K562 (cell line): ENCODE results near the gene MARCKSL1. TPM values are rescaled to one million over a fixed set of nuclear protein-coding genes. Genes with fewer than 3 reads are reported as not detected.
"Not testable (repeated sequence)": the region's sequence is repeated elsewhere in the genome, so short reads cannot be mapped to it uniquely, and the experiment has no call there.

ENCODE experiments used
- ATAC-seq: fragments of 200-7000 bp; cut with Tn5 transposase; 3 replicates; pipeline ENCODE4 v1.9.1; 2020; ENCODE audit warnings: moderate library complexity
- BruUV-seq: library from RNA; stranded (reverse); fragments of 400-500 nt; replicated peaks from 2 replicates; lab custom pipeline; 2021; lab: Mats Ljungman, UMichigan
- CTCF ChIA-PET: fragments of 300-600 bp; formaldehyde crosslinking; extraction: SDS; loops from one replicate; lab custom pipeline; 2021; ENCODE audit warnings: low intra/inter-chr PET ratio; lab: Yijun Ruan, JAX
- POLR2A ChIA-PET: fragments of 300-600, 350-650 bp; sonication (Branson Sonifier 250); formaldehyde crosslinking; extraction: SDS; loops from one replicate; lab custom pipeline; 2021; ENCODE audit warnings: antibody characterized with exemption, inconsistent platforms; lab: Yijun Ruan, JAX
- DNase-seq, 4 experiments: peaks; one replicate each; pipeline versions ENCODE4 v3.0.0 to v3.0.0-alpha.2; 2011 to 2018; ENCODE audit warnings: low spot score in 3 of 4, mixed read lengths in 3 of 4; ENCODE audit errors: extremely low read depth in 1 of 4
- FAIRE-seq: peaks from 2 replicates; lab custom pipeline; 2011; peaks lifted over from hg19 to GRCh38; lab: Jason Lieb, UNC
- H2AFZ ChIP-seq: 2 replicates; pipeline ENCODE4 v1.6.0; 2011; ENCODE audit warnings: low read depth, low read length, control low read depth, inconsistent platforms
- H3K27ac ChIP-seq: fragments of 200-600 bp; 3 replicates; pipeline ENCODE4 v1.8.0; 2011; ENCODE audit warnings: low read depth, mild to moderate bottlenecking, control low read depth, inconsistent platforms, low read length, moderate library complexity, mixed read lengths; ENCODE audit errors: extremely low read depth
- H3K27me3 ChIP-seq, 2 experiments: fragments of 300-600 bp in 1 of 2; 2 replicates in 1 of 2; 3 replicates in 1 of 2; pipeline versions ENCODE4 v1.6.0 to v1.8.0; 2011; ENCODE audit warnings: inconsistent platforms in 2 of 2, low read length in 2 of 2, mild to moderate bottlenecking in 1 of 2, mixed read lengths in 1 of 2, moderate library complexity in 1 of 2; ENCODE audit not compliant: control insufficient read depth in 2 of 2, insufficient read depth in 2 of 2
- H3K36me3 ChIP-seq: fragments of 300-600 bp; 3 replicates; pipeline ENCODE4 v1.8.0; 2011; ENCODE audit warnings: mild to moderate bottlenecking, low read length, inconsistent platforms; ENCODE audit not compliant: control insufficient read depth, insufficient read depth
- H3K4me1 ChIP-seq, 2 experiments: fragments of 200-600 bp in 1 of 2; replicated peaks in 1 of 2; 2 replicates in 1 of 2; 3 replicates in 1 of 2; pipeline versions ENCODE4 v1.5.1 to v1.8.0; 2011; ENCODE audit warnings: inconsistent platforms in 2 of 2, low read length in 2 of 2, mild to moderate bottlenecking in 1 of 2, mixed read lengths in 1 of 2, moderate library complexity in 1 of 2; ENCODE audit not compliant: control insufficient read depth in 2 of 2, insufficient read depth in 2 of 2
- H3K4me2 ChIP-seq: 2 replicates; pipeline ENCODE4 v1.6.1; 2011; ENCODE audit warnings: low read length, control low read depth, inconsistent platforms, mixed read lengths; ENCODE audit not compliant: insufficient read depth
- H3K4me3 ChIP-seq: fragments of 200-600 bp; sonication (generic), shearing (Covaris generic); 2 replicates; pipeline ENCODE4 v1.5.1; 2016; ENCODE audit warnings: control low read depth, inconsistent platforms
- H3K79me2 ChIP-seq: fragments of 200-600 bp; 3 replicates; pipeline ENCODE4 v1.8.0; 2011; ENCODE audit warnings: low read length, inconsistent platforms; ENCODE audit not compliant: control insufficient read depth, insufficient read depth
- H3K9ac ChIP-seq, 2 experiments: 2 replicates each; pipeline versions ENCODE4 v1.6.0 to v1.6.1; 2011; ENCODE audit warnings: low read depth in 2 of 2, low read length in 2 of 2, control low read depth in 1 of 2, inconsistent platforms in 1 of 2, mild to moderate bottlenecking in 1 of 2, mixed read lengths in 1 of 2; ENCODE audit not compliant: insufficient read depth in 1 of 2
- H3K9me1 ChIP-seq: one replicate; pipeline ENCODE4 v1.6.0; 2011; ENCODE audit warnings: inconsistent platforms, mild to moderate bottlenecking, low read length, moderate library complexity; ENCODE audit not compliant: control insufficient read depth, insufficient read depth
- H3K9me3 ChIP-seq: replicated peaks from 2 replicates; pipeline ENCODE4 v1.5.1; 2011; ENCODE audit warnings: low read depth, low read length, inconsistent platforms; ENCODE audit not compliant: control insufficient read depth, insufficient read depth
- H4K20me1 ChIP-seq: replicated peaks from 2 replicates; pipeline ENCODE4 v1.6.1; 2011; ENCODE audit warnings: low read length, inconsistent platforms, mixed read lengths; ENCODE audit not compliant: control insufficient read depth, insufficient read depth
- POLR2A ChIP-seq: fragments of 450-650 bp; conservative IDR thresholded peaks from 2 replicates; pipeline ENCODE4 v1.6.1; 2016
- WGBS: fragments of 100-300 bp; shearing (Covaris generic); methylation state at CpG from one replicate; pipeline ENCODE4 v1.1.6; 2016; ENCODE audit warnings: low coverage, mixed read lengths; ENCODE audit not compliant: insufficient coverage; ENCODE audit errors: missing lambda C conversion rate; 5-methylcytosine and 5-hydroxymethylcytosine counted together
- in situ Hi-C: fragments of 300-500 bp; cut with MboI; formaldehyde crosslinking; loops from 4 replicates; pipeline ENCODE4 v1.15.0; 2018; ENCODE audit warnings: inconsistent platforms, mixed read lengths
- intact Hi-C: fragments of 100-400 bp; cut with micrococcal nuclease; formaldehyde crosslinking; loops from 2 replicates; pipeline ENCODE4 v1.14.2; 2022
- polyA plus RNA-seq, 8 experiments: library from polyadenylated mRNA; depleted of rRNA in 4 of 8; stranded (reverse) in 5 of 8; unstranded in 3 of 8; fragments of >200 nt; fragmentation: Nextera tagmentation in 2 of 8; fragmentation: Illumina TruSeq in 1 of 8; extraction: Ambion mirVana in 2 of 8; extraction: Trizol in 1 of 8; gene quantifications; 2 replicates each; pipeline versions ENCODE4 v1.2.1 to v1.2.3, GENCODE V29; 2011 to 2014; ENCODE audit warnings: inconsistent platforms in 1 of 8, missing spikeins in 1 of 8
- total RNA-seq, 7 experiments: library from RNA; depleted of rRNA in 6 of 7; stranded (reverse); fragments of >200 nt in 6 of 7; fragmentation: Illumina TruSeq in 2 of 7; extraction: Trizol in 2 of 7; gene quantifications; 2 replicates each; pipeline versions ENCODE4 v1.2.1 to v1.2.3, GENCODE V29; 2011 to 2021; ENCODE audit warnings: low replicate concordance in 1 of 7
- TF ChIP-seq, protein P1 (sequence below): fragments of 450-650 bp; IDR thresholded peaks from 2 replicates; pipeline ENCODE4 v1.6.1; 2018; ENCODE audit not compliant: partially characterized antibody

MARCKSL1 gene
- total and polyA plus RNA-seq, 9 of the 15 experiments (the other 6 are each of a cell fraction or from before 2014, with no cell fraction given): 14.7 to 325 (median 155) TPM

DNA sequence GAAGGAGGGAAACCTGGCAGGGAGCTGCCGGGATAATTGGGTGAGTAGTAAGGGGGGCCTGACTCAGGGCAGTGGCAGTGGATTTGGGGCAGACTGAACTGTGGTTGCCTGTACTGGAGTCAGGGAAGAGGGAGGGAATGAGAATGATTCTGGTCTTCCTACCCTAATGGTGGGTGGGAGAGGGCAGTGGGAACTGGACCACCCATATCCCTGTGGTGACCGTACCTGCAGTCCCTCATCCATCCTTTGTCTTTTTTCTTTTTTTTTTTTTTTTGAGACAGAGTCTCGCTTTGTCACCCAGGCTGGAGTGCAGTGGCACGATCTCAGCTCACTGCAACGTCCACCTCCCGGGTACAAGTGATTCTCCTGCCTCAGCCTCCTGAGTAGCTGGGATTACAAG lies 19.7 kb upstream of the MARCKSL1 start:
- CTCF ChIA-PET, H3K27ac ChIP-seq, H4K20me1 ChIP-seq, H3K4me2 ChIP-seq, H3K27me3 ChIP-seq, BruUV-seq, in situ Hi-C loops, H3K9me1 ChIP-seq, H3K9ac ChIP-seq, intact Hi-C loops, ATAC-seq, FAIRE-seq, H2AFZ ChIP-seq, H3K4me3 ChIP-seq, H3K9me3 ChIP-seq, DNase-seq: not testable (repeated sequence)
- Histone ChIP-seq H3K36me3 (peaks cover 13% of the 10 kb centered on the region; the same call in 2 of the 3 replicates), H3K4me1 (peaks cover 24 to 33% of the 10 kb centered on the region in 2 experiments), H3K79me2 (peaks cover 12% of the 10 kb centered on the region; the same call in 2 of the 3 replicates)
- 0 out of 2 replicates have a peak, but pooled peaks have one; percentile 18 for TF ChIP-seq POLR2A
- TF ChIP-seq, protein P1, sequence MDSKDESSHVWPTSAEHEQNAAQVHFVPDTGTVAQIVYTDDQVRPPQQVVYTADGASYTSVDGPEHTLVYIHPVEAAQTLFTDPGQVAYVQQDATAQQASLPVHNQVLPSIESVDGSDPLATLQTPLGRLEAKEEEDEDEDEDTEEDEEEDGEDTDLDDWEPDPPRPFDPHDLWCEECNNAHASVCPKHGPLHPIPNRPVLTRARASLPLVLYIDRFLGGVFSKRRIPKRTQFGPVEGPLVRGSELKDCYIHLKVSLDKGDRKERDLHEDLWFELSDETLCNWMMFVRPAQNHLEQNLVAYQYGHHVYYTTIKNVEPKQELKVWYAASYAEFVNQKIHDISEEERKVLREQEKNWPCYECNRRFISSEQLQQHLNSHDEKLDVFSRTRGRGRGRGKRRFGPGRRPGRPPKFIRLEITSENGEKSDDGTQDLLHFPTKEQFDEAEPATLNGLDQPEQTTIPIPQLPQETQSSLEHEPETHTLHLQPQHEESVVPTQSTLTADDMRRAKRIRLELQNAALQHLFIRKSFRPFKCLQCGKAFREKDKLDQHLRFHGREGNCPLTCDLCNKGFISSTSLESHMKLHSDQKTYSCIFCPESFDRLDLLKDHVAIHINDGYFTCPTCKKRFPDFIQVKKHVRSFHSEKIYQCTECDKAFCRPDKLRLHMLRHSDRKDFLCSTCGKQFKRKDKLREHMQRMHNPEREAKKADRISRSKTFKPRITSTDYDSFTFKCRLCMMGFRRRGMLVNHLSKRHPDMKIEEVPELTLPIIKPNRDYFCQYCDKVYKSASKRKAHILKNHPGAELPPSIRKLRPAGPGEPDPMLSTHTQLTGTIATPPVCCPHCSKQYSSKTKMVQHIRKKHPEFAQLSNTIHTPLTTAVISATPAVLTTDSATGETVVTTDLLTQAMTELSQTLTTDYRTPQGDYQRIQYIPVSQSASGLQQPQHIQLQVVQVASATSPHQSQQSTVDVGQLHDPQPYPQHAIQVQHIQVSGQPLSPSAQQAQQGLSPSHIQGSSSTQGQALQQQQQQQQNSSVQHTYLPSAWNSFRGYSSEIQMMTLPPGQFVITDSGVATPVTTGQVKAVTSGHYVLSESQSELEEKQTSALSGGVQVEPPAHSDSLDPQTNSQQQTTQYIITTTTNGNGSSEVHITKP: peak; percentile 34
- POLR2A ChIA-PET: interaction anchor here (0.6 to 3.5 kb wide), 3 partner anchors 11 to 132 kb away, joined by 3 to 36 read pairs (median 4); no protein-coding TSS in a partner anchor
- WGBS: 86% methylated on average over 2 of the region's 6 CpGs
